PC-3 (cell line): ENCODE data around the gene RHEBL1. TPM values are rescaled to one million over a fixed set of nuclear protein-coding genes. Genes with fewer than 3 reads are reported as not detected.
A peak's percentile ranks its signal among the peaks of the same experiment; 100 is the strongest.

Experiments used
- ATAC-seq: fragments of 200-7000 bp; cut with Tn5 transposase; 2 replicates; pipeline ENCODE4 v1.9.1; 2020; ENCODE audit warnings: mild to moderate bottlenecking, moderate library complexity
- BruUV-seq: library from RNA; stranded (reverse); fragments of 400-500 nt; replicated peaks from 2 replicates; lab custom pipeline; 2021; lab: Mats Ljungman, UMichigan
- CTCF ChIA-PET: fragments of 300-600 bp; sonication (Branson Sonifier 250); formaldehyde crosslinking; loops from one replicate; lab custom pipeline; 2022; ENCODE audit warnings: antibody characterized with exemption; lab: Charles Lee
- POLR2A ChIA-PET: fragments of 300-600 bp; sonication (Branson Sonifier 250); formaldehyde crosslinking; loops from one replicate; lab custom pipeline; 2022; ENCODE audit warnings: antibody characterized with exemption; ENCODE audit not compliant: unreplicated experiment; lab: Charles Lee
- DNase-seq: peaks from one replicate; pipeline ENCODE4 v3.0.0-alpha.2; 2015
- H2AFZ ChIP-seq: fragments of 300-600 bp; sonication (generic); 2 replicates; pipeline ENCODE4 v1.6.0; 2016; ENCODE audit warnings: antibody characterized with exemption, low read length
- H3F3A ChIP-seq: fragments of 300-600 bp; sonication (generic); one replicate; pipeline ENCODE4 v1.6.0; 2017; ENCODE audit warnings: antibody characterized with exemption, low read length, control low read depth, mild to moderate bottlenecking; ENCODE audit not compliant: unreplicated experiment
- H3K27ac ChIP-seq: fragments of 300-600 bp; sonication (generic); 2 replicates; pipeline ENCODE4 v1.5.1; 2016; ENCODE audit warnings: mild to moderate bottlenecking, low read length
- H3K27me3 ChIP-seq: fragments of 300-600 bp; sonication (generic); 2 replicates; pipeline ENCODE4 v1.6.1; 2016; ENCODE audit warnings: low read length, mixed read lengths
- H3K36me3 ChIP-seq: fragments of 300-600 bp; sonication (generic); 2 replicates; pipeline ENCODE4 v1.6.1; 2016; ENCODE audit warnings: low read depth, mixed run types, low read length, mixed read lengths
- H3K4me1 ChIP-seq: fragments of 300-600 bp; sonication (generic); 2 replicates; pipeline ENCODE4 v1.5.1; 2016; ENCODE audit warnings: low read length; ENCODE audit not compliant: insufficient read depth
- H3K4me2 ChIP-seq: fragments of 300-600 bp; sonication (generic); 2 replicates; pipeline ENCODE4 v1.6.0; 2016; ENCODE audit warnings: low read length
- H3K4me3 ChIP-seq: fragments of 300-600 bp; sonication (generic); 2 replicates; pipeline ENCODE4 v1.5.1; 2016; ENCODE audit warnings: mild to moderate bottlenecking, low read length, mixed read lengths
- H3K79me2 ChIP-seq: fragments of 300-600 bp; sonication (generic); 2 replicates; pipeline ENCODE4 v1.6.1; 2017; ENCODE audit warnings: low read length, mixed read lengths
- H3K9ac ChIP-seq: fragments of 300-600 bp; sonication (generic); 2 replicates; pipeline ENCODE4 v1.6.0; 2016; ENCODE audit warnings: mild to moderate bottlenecking, low read length
- H3K9me2 ChIP-seq: fragments of 300-600 bp; sonication (generic); replicated peaks from 2 replicates; pipeline ENCODE4 v1.6.1; 2016; ENCODE audit warnings: mixed run types, low read length, mixed read lengths
- H3K9me3 ChIP-seq: fragments of 300-600 bp; sonication (generic); 2 replicates; pipeline ENCODE4 v1.6.1; 2016; ENCODE audit warnings: low read length, mixed read lengths
- H4K20me1 ChIP-seq: fragments of 300-600 bp; sonication (generic); 2 replicates; pipeline ENCODE4 v1.6.1; 2016; ENCODE audit warnings: low read length, mixed read lengths
- CTCF ChIP-seq: fragments of 300-600 bp; sonication (generic); conservative IDR thresholded peaks from 2 replicates; pipeline ENCODE4 v1.5.1; 2017; ENCODE audit warnings: antibody characterized with exemption, low read depth, mild to moderate bottlenecking, low read length
- EZH2 ChIP-seq: fragments of 300-600 bp; sonication (generic); IDR thresholded peaks from one replicate; pipeline ENCODE4 v1.6.1; 2017; ENCODE audit warnings: antibody characterized with exemption, mild to moderate bottlenecking, low read length; ENCODE audit not compliant: unreplicated experiment
- EZH2phosphoT487 ChIP-seq: fragments of 300-600 bp; sonication (generic); IDR thresholded peaks from 2 replicates; pipeline ENCODE4 v1.6.1; 2018; ENCODE audit warnings: mild to moderate bottlenecking, antibody characterized with exemption, low read length, borderline replicate concordance
- intact Hi-C: fragments of 100-400 bp; cut with micrococcal nuclease; formaldehyde crosslinking; loops from 2 replicates; pipeline ENCODE4 v1.9.0; 2023
- total RNA-seq: library from RNA; depleted of rRNA; stranded (reverse); fragments of >200 nt; gene quantifications from 2 replicates; pipeline ENCODE4 v1.2.3, GENCODE V29; 2014

RHEBL1 gene
- total RNA-seq, 1 experiment from 2014 or later = 5.0 TPM

- Histone ChIP-seq H4K20me1 (no peaks in the 10 kb centered on the region), H3K79me2 (no peaks in the 10 kb centered on the region), H3K36me3 (no peaks in the 10 kb centered on the region), H3K9me3 (no peaks in the 10 kb centered on the region), H2AFZ (peak overlapping the region; percentile 54), H3K4me3 (peak overlapping the region; percentile 43), H3K9me2 (no peaks in the 10 kb centered on the region), H3K27ac (no peak overlapping the region), H3K27me3 (peaks cover 38% of the 10 kb centered on the region), H3K4me1 (peaks cover 33% of the 10 kb centered on the region), H3K4me2 (peak overlapping the region; percentile 59), H3F3A (no peaks in the 10 kb centered on the region), H3K9ac (no peak overlapping the region)
- no peak for DNase-seq
- intact Hi-C loops = no loop called here
- CTCF ChIA-PET = no interaction called here
- no TSS peak for BruUV-seq
- ATAC-seq = peak; percentile 1; the same call in 1 of the 2 replicates
- POLR2A ChIA-PET = no interaction called here
- no peak for TF ChIP-seq CTCF
- no peak for TF ChIP-seq EZH2phosphoT487
- no peak for TF ChIP-seq EZH2
These were observed 21.5 kb upstream of the RHEBL1 start for GRCh38 chr12:49091056-49091835.

GRCh38 chr12:49089821-49090773 lies 20.3 kb upstream of the RHEBL1 start:
- Histone ChIP-seq H3K79me2 (no peaks in the 10 kb centered on the region), H3K4me1 (peaks cover 33% of the 10 kb centered on the region), H3K9me2 (no peaks in the 10 kb centered on the region), H3K36me3 (no peaks in the 10 kb centered on the region), H3K9me3 (no peaks in the 10 kb centered on the region), H3K4me3 (peak overlapping the region; percentile 63), H3K27me3 (peaks cover 38% of the 10 kb centered on the region), H3F3A (no peaks in the 10 kb centered on the region), H3K27ac (no peak overlapping the region), H3K9ac (no peak overlapping the region), H3K4me2 (peak overlapping the region; percentile 87), H2AFZ (peak overlapping the region; percentile 61), H4K20me1 (no peaks in the 10 kb centered on the region)
- ChIA-PET CTCF (interaction anchor here (1.9 to 3.2 kb wide), 3 partner anchors 20 to 31 kb away, joined by 11 to 36 read pairs (median 25); partner anchors contain the start of gene RHEBL1), POLR2A (no interaction called here)
- intact Hi-C loops = loop anchor here (2.0 kb wide), 1 partner anchor 21 kb away; the partner anchor contains the start of gene RHEBL1
- no TSS peak for BruUV-seq
- TF ChIP-seq CTCF = peak; percentile 41; the same call in 1 of the 2 replicates
- peak; percentile 71 for TF ChIP-seq EZH2
- TF ChIP-seq EZH2phosphoT487 = 0 out of 2 replicates have a peak, but pooled peaks have one; percentile 19
- DNase-seq = peak; percentile 35
- ATAC-seq = peak; percentile 9; the same call in 1 of the 2 replicates
